KMS-11 (cell line): ENCODE data around the gene NCS1.

Source experiments
- H2AFZ ChIP-seq: fragments of 200-600 bp; sonication (generic); 2 replicates; pipeline ENCODE4 v1.6.1; 2016; ENCODE audit warnings: antibody characterized with exemption, mixed run types, low read depth
- H3K27ac ChIP-seq: fragments of 200-600 bp; sonication (generic); 2 replicates; pipeline ENCODE4 v1.6.1; 2016; ENCODE audit warnings: mild to moderate bottlenecking, mixed run types
- H3K27me3 ChIP-seq: fragments of 200-600 bp; sonication (generic); 2 replicates; pipeline ENCODE4 v1.6.1; 2017; ENCODE audit warnings: mild to moderate bottlenecking, low read depth, mixed run types, moderate library complexity; ENCODE audit not compliant: insufficient read depth
- H3K36me3 ChIP-seq: fragments of 200-600 bp; sonication (generic); 2 replicates; pipeline ENCODE4 v1.6.1; 2017; ENCODE audit warnings: mild to moderate bottlenecking, mixed run types; ENCODE audit not compliant: insufficient read depth
- H3K4me1 ChIP-seq: fragments of 200-600 bp; sonication (generic); 2 replicates; pipeline ENCODE4 v1.6.1; 2016; ENCODE audit warnings: mild to moderate bottlenecking, low read depth, mixed run types; ENCODE audit not compliant: poor library complexity, severe bottlenecking
- H3K4me2 ChIP-seq: fragments of 200-600 bp; sonication (generic); 2 replicates; pipeline ENCODE4 v1.7.0; 2016; ENCODE audit warnings: mild to moderate bottlenecking, mixed run types
- H3K4me3 ChIP-seq: fragments of 200-600 bp; sonication (generic); IDR thresholded peaks from 2 replicates; pipeline ENCODE4 v1.6.1; 2017; ENCODE audit warnings: low read depth, low read length, mixed read lengths; ENCODE audit not compliant: insufficient read depth
- H3K79me2 ChIP-seq: fragments of 200-600 bp; sonication (generic); 2 replicates; pipeline ENCODE4 v1.6.1; 2016; ENCODE audit warnings: low read depth, mixed run types; ENCODE audit not compliant: insufficient read depth
- H3K9ac ChIP-seq: fragments of 200-600 bp; sonication (generic); 2 replicates; pipeline ENCODE4 v1.6.1; 2016; ENCODE audit warnings: mild to moderate bottlenecking, mixed run types
- H4K20me1 ChIP-seq: fragments of 200-600 bp; sonication (generic); 2 replicates; pipeline ENCODE4 v1.6.1; 2016; ENCODE audit warnings: mild to moderate bottlenecking, mixed run types; ENCODE audit not compliant: insufficient read depth
- TF ChIP-seq, protein P1 (sequence below): fragments of 200-600 bp; sonication (generic); conservative IDR thresholded peaks from 2 replicates; pipeline ENCODE4 v1.6.1; 2017; ENCODE audit warnings: low read depth, mild to moderate bottlenecking, antibody characterized with exemption, low read length, moderate library complexity, mixed read lengths

Gene NCS1

DNA sequence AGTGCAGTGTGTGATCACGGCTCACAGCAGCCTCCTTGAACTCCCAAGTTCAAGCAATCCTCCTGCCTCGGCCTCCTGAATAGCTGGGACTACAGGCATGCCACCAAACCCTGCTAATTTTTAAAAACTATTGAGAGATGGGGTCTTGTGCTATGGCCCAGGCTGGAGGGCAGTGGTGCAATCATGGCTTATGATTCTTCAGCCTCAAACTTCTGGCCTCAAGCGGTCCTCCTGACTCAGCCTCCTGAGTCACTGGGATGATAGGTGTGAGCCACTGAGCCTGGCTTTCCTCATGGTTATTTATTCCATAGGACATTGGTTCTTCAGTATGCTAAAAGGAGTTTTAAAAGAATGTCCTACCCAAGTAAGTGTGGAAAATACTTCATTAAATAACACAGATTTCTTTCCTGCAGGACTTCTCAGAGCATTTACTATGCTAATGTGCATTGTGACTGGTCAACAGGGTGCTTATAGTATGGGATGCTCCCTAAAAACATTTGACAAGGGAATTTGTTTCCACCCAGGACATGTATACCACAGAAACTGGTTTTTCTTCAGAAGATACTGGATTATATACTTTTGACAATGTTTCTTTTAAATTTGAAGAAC lies 11.2 kb upstream of the NCS1 start:
- H3K4me2 ChIP-seq, result no peak overlapping the region
- no peak overlapping the region for H3K4me3 ChIP-seq
- H4K20me1 ChIP-seq, result no peaks in the 10 kb centered on the region
- H3K27me3 ChIP-seq, result no peaks in the 10 kb centered on the region
- H3K36me3 ChIP-seq, result no peaks in the 10 kb centered on the region
- H3K79me2 ChIP-seq, result no peaks in the 10 kb centered on the region
- no peaks in the 10 kb centered on the region for H3K4me1 ChIP-seq
- TF ChIP-seq, protein P1, sequence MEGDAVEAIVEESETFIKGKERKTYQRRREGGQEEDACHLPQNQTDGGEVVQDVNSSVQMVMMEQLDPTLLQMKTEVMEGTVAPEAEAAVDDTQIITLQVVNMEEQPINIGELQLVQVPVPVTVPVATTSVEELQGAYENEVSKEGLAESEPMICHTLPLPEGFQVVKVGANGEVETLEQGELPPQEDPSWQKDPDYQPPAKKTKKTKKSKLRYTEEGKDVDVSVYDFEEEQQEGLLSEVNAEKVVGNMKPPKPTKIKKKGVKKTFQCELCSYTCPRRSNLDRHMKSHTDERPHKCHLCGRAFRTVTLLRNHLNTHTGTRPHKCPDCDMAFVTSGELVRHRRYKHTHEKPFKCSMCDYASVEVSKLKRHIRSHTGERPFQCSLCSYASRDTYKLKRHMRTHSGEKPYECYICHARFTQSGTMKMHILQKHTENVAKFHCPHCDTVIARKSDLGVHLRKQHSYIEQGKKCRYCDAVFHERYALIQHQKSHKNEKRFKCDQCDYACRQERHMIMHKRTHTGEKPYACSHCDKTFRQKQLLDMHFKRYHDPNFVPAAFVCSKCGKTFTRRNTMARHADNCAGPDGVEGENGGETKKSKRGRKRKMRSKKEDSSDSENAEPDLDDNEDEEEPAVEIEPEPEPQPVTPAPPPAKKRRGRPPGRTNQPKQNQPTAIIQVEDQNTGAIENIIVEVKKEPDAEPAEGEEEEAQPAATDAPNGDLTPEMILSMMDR, result no peak
- no peak overlapping the region for H3K9ac ChIP-seq
- H3K27ac ChIP-seq, result no peak overlapping the region
- H2AFZ ChIP-seq, result no peak overlapping the region

- no peaks in the 10 kb centered on the region for H3K36me3 ChIP-seq
- peaks cover 5% of the 10 kb centered on the region; the same call in 1 of the 2 replicates for H3K27me3 ChIP-seq
- H3K4me1 ChIP-seq, result no peaks in the 10 kb centered on the region
- H3K79me2 ChIP-seq, result no peaks in the 10 kb centered on the region
- TF ChIP-seq, protein P1, result no peak
- H3K9ac ChIP-seq, result no peak overlapping the region
- H3K4me3 ChIP-seq, result no peak overlapping the region
- no peak overlapping the region for H3K4me2 ChIP-seq
- H4K20me1 ChIP-seq, result no peaks in the 10 kb centered on the region
- H3K27ac ChIP-seq, result no peak overlapping the region
- no peak overlapping the region for H2AFZ ChIP-seq
Observed at GRCh38 chr9:130165579-130165978, 6.6 kb upstream of the NCS1 start.

GRCh38 chr9:130166399-130166798 lies 5.8 kb upstream of the NCS1 start:
- Histone ChIP-seq H3K4me3 (no peak overlapping the region), H2AFZ (no peak overlapping the region), H3K9ac (no peak overlapping the region), H3K79me2 (no peaks in the 10 kb centered on the region), H4K20me1 (no peaks in the 10 kb centered on the region), H3K36me3 (no peaks in the 10 kb centered on the region), H3K27me3 (peaks cover 5% of the 10 kb centered on the region; the same call in 1 of the 2 replicates), H3K4me2 (no peak overlapping the region), H3K27ac (no peak overlapping the region), H3K4me1 (no peaks in the 10 kb centered on the region)
- TF ChIP-seq, protein P1, result no peak

GRCh38 chr9:130167927-130168326 lies 4.3 kb upstream of the NCS1 start:
- Histone ChIP-seq H3K36me3 (no peaks in the 10 kb centered on the region), H3K27me3 (peaks cover 5% of the 10 kb centered on the region; the same call in 1 of the 2 replicates), H3K79me2 (no peaks in the 10 kb centered on the region), H3K4me2 (no peak overlapping the region), H3K9ac (no peak overlapping the region), H2AFZ (no peak overlapping the region), H3K4me3 (no peak overlapping the region), H4K20me1 (no peaks in the 10 kb centered on the region), H3K4me1 (no peaks in the 10 kb centered on the region), H3K27ac (no peak overlapping the region)
- TF ChIP-seq, protein P1, result no peak
